T-cell (primary cell): ENCODE data around the gene CTRB1. TPM values are rescaled to one million over a fixed set of nuclear protein-coding genes. Genes with fewer than 3 reads are reported as not detected.

Experiments used
- ATAC-seq, 4 experiments: fragments of 200-7000 bp in 3 of 4; fragments of 150-1000 bp in 1 of 4; cut with Tn5 transposase; replicated peaks in 1 of 4; 1 replicate in 3 of 4; 2 replicates in 1 of 4; pipeline ENCODE4 v1.10.0; 2021; ENCODE audit warnings: moderate library complexity in 3 of 4, mild to moderate bottlenecking in 2 of 4, moderate number of reproducible peaks in 1 of 4
- CTCF ChIA-PET, 2 donors: fragments of 300-600 bp; sonication (Branson Sonifier 250); formaldehyde crosslinking; loops; one replicate each; lab custom pipeline; 2022; ENCODE audit warnings: antibody characterized with exemption in 2 of 2; lab: Charles Lee
- POLR2A ChIA-PET, 2 donors: fragments of 300-600 bp; sonication (Branson Sonifier 250); formaldehyde crosslinking; loops; one replicate each; lab custom pipeline; 2022; ENCODE audit warnings: antibody characterized with exemption in 2 of 2; lab: Charles Lee
- DNase-seq, 35 experiments: peaks; one replicate each; pipeline versions ENCODE4 v3.0.0 to v3.0.0-alpha.2; 2013 to 2023
- H3K27ac ChIP-seq: one replicate; pipeline ENCODE4 v1.5.1; 2013; ENCODE audit warnings: low read length
- H3K27me3 ChIP-seq, 2 experiments: replicated peaks in 1 of 2; 1 replicate in 1 of 2; 2 replicates in 1 of 2; pipeline versions ENCODE4 v1.6.1 to v1.7.0; 2013; ENCODE audit warnings: low read length in 1 of 2, mixed read lengths in 1 of 2; ENCODE audit not compliant: control insufficient read depth in 2 of 2, insufficient read depth in 2 of 2; ENCODE audit errors: extremely low read depth in 1 of 2
- H3K36me3 ChIP-seq, 2 donors: 1 replicate in 1 of 2; 2 replicates in 1 of 2; pipeline versions ENCODE4 v1.6.1 to v1.7.0; 2013; ENCODE audit warnings: low read length in 1 of 2; ENCODE audit not compliant: control insufficient read depth in 2 of 2, insufficient read depth in 1 of 2; ENCODE audit errors: extremely low read depth in 1 of 2
- H3K4me1 ChIP-seq, 2 experiments: 1 replicate in 1 of 2; 2 replicates in 1 of 2; pipeline versions ENCODE4 v1.6.1 to v1.7.0; 2013; ENCODE audit warnings: low read length in 2 of 2, mixed read lengths in 1 of 2; ENCODE audit not compliant: insufficient read depth in 2 of 2, control insufficient read depth in 1 of 2; ENCODE audit errors: extremely low read depth in 1 of 2
- H3K4me3 ChIP-seq, 2 donors: 1 replicate in 1 of 2; 2 replicates in 1 of 2; pipeline versions ENCODE4 v1.5.1 to v1.7.0; 2013; ENCODE audit warnings: mild to moderate bottlenecking in 2 of 2, low read length in 1 of 2, moderate library complexity in 1 of 2; ENCODE audit not compliant: control insufficient read depth in 1 of 2; ENCODE audit errors: extremely low read depth in 1 of 2
- H3K9me3 ChIP-seq: 2 replicates; pipeline ENCODE4 v1.7.0; 2013
- H3K27ac Mint-ChIP-seq, 2 donors: one replicate each; pipeline ENCODE4 v1.8.0; 2020 to 2021; ENCODE audit warnings: mild to moderate bottlenecking in 2 of 2, mixed read lengths in 2 of 2
- H3K27me3 Mint-ChIP-seq, 2 donors: one replicate each; pipeline ENCODE4 v1.8.0; 2021 to 2022; ENCODE audit warnings: mixed read lengths in 2 of 2
- H3K36me3 Mint-ChIP-seq: one replicate; pipeline ENCODE4 v1.8.0; 2021; ENCODE audit warnings: mixed read lengths
- H3K4me1 Mint-ChIP-seq, 3 donors: one replicate each; pipeline ENCODE4 v1.8.0; 2020 to 2022; ENCODE audit warnings: mixed read lengths in 3 of 3, mild to moderate bottlenecking in 1 of 3
- H3K4me3 Mint-ChIP-seq, 3 donors: one replicate each; pipeline ENCODE4 v1.8.0; 2020 to 2022; ENCODE audit warnings: mild to moderate bottlenecking in 3 of 3, mixed read lengths in 3 of 3, moderate library complexity in 3 of 3
- H3K9me3 Mint-ChIP-seq, 3 donors: one replicate each; pipeline ENCODE4 v1.8.0; 2020 to 2022; ENCODE audit warnings: mixed read lengths in 3 of 3
- WGBS: methylation state at CpG from one replicate; pipeline ENCODE4 v1.1.5; 2013; ENCODE audit warnings: missing lambda C conversion rate; ENCODE audit not compliant: insufficient coverage; 5-methylcytosine and 5-hydroxymethylcytosine counted together
- total RNA-seq, 35 experiments: library from RNA in 6 of 35; stranded (reverse) in 6 of 35; fragments of 120-200 nt in 1 of 35; gene quantifications; one replicate each; pipeline versions ENCODE4 v1.2.1 to v1.2.4 and lab custom pipeline; 2013 to 2026

CTRB1 gene
- total RNA-seq, 5 donors from 2014 or later (not counting 1 experiment from before 2014, with no cell fraction given) = 6.1 to 8.3 (median 7.9) TPM; not detected in 2

- H3K4me1 ChIP-seq = no peaks in the 10 kb centered on the region
- H3K9me3 Mint-ChIP-seq = peaks cover 6 to 18% (median 14%) of the 10 kb centered on the region in 3 donors
- no peak overlapping the region for H3K27ac Mint-ChIP-seq
- no peaks in the 10 kb centered on the region for H3K4me1 Mint-ChIP-seq
- H3K27me3 Mint-ChIP-seq = peaks cover 0 to 4% of the 10 kb centered on the region in 2 donors
- no peaks in the 10 kb centered on the region for H3K27me3 ChIP-seq
- ChIA-PET CTCF (no interaction called here), POLR2A (no interaction called here)
- 25% methylated on average over 3 of the region's 3 CpGs for WGBS
- DNase-seq = no peak
- H3K27ac ChIP-seq = no peak overlapping the region
- ATAC-seq = no peak
- H3K36me3 Mint-ChIP-seq = peaks cover 3% of the 10 kb centered on the region
- H3K4me3 ChIP-seq = no peak overlapping the region
- peaks cover 3% of the 10 kb centered on the region for H3K9me3 ChIP-seq
- H3K36me3 ChIP-seq = no peaks in the 10 kb centered on the region
- no peak overlapping the region for H3K4me3 Mint-ChIP-seq
Observed at GRCh38 chr16:75181630-75182029, 37.2 kb upstream of the CTRB1 start.

GRCh38 chr16:75188832-75189477, 29.8 kb upstream of the CTRB1 start:
- POLR2A ChIA-PET = no interaction called here
- CTCF ChIA-PET = interaction anchor here in 1 of 2 donors (0.6 to 0.7 kb wide), 2 partner anchors 10 to 13 kb away, joined by 3 to 7 read pairs; no protein-coding TSS in a partner anchor
- Mint-ChIP-seq H3K9me3 (peaks cover 0 to 4% (median 2%) of the 10 kb centered on the region in 3 donors), H3K4me3 (no peak overlapping the region), H3K4me1 (no peaks in the 10 kb centered on the region), H3K36me3 (no peaks in the 10 kb centered on the region), H3K27me3 (peaks cover 3 to 5% of the 10 kb centered on the region in 2 donors), H3K27ac (no peak overlapping the region)
- Histone ChIP-seq H3K4me3 (no peak overlapping the region), H3K9me3 (no peaks in the 10 kb centered on the region), H3K36me3 (no peaks in the 10 kb centered on the region), H3K27me3 (peaks cover 0 to 8% of the 10 kb centered on the region in 2 experiments), H3K27ac (no peak overlapping the region), H3K4me1 (no peaks in the 10 kb centered on the region)
- no peak for ATAC-seq
- 95% methylated on average over 12 of the region's 14 CpGs for WGBS
- no peak for DNase-seq

- Mint-ChIP-seq H3K4me3 (no peak overlapping the region), H3K27ac (no peak overlapping the region), H3K36me3 (no peaks in the 10 kb centered on the region), H3K4me1 (no peaks in the 10 kb centered on the region), H3K27me3 (peaks cover 3 to 5% of the 10 kb centered on the region in 2 donors), H3K9me3 (peaks cover 0 to 4% (median 2%) of the 10 kb centered on the region in 3 donors)
- peaks cover 0 to 8% of the 10 kb centered on the region in 2 experiments for H3K27me3 ChIP-seq
- no peaks in the 10 kb centered on the region for H3K9me3 ChIP-seq
- ChIA-PET POLR2A (no interaction called here), CTCF (interaction anchor here in 1 of 2 donors (0.6 kb wide), 1 partner anchor 14 kb away, joined by 7 read pairs; no protein-coding TSS in a partner anchor)
- ATAC-seq = no peak
- no peak for DNase-seq
- no peaks in the 10 kb centered on the region for H3K36me3 ChIP-seq
- H3K27ac ChIP-seq = no peak overlapping the region
- no peaks in the 10 kb centered on the region for H3K4me1 ChIP-seq
- no peak overlapping the region for H3K4me3 ChIP-seq
- WGBS = 66% methylated on average over 4 of the region's 8 CpGs
Observed at GRCh38 chr16:75189638-75190245, 29.0 kb upstream of the CTRB1 start.

DNA sequence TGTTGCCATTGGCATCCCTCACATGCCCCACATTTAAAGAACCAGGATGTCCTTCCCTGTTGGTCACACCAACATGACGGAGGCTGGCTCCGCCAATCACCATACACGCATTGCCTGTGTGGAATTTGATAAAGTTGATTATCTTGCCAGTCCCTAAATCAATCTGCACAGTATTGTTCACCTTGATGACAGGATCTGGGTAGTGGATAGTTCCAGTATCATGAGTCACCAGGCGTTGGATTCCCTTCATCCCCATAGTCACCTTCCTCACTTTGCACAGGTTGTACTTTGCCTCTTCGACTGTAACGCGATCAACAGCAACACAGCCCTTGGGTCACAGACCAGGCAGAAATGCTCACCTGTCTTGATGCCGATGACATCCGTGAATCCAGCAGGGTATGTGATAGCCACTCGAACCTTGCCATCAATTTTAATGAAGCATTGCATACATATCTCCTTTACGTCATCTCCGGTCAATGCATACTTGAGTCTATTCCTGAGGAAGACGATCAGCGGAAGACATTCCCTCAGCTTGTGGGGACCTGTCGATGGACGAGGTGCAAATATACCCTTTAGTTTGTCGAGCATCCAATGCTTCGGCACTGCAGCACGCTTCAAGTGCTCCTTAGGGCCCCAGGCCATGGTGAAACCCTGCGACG, 26.1 kb upstream of the CTRB1 start:
- Mint-ChIP-seq H3K36me3 (no peaks in the 10 kb centered on the region), H3K27me3 (peaks cover 8 to 10% of the 10 kb centered on the region in 2 donors), H3K27ac (no peak overlapping the region), H3K4me1 (no peaks in the 10 kb centered on the region), H3K9me3 (no peaks in the 10 kb centered on the region), H3K4me3 (no peak overlapping the region)
- CTCF ChIA-PET = interaction anchor here in 1 of 2 donors (0.6 kb wide), 1 partner anchor 206 kb away, joined by 3 read pairs; no protein-coding TSS in a partner anchor
- Histone ChIP-seq H3K4me1 (no peaks in the 10 kb centered on the region), H3K36me3 (no peaks in the 10 kb centered on the region), H3K27me3 (peaks cover 0 to 27% of the 10 kb centered on the region in 2 experiments), H3K9me3 (no peaks in the 10 kb centered on the region), H3K27ac (no peak overlapping the region), H3K4me3 (no peak overlapping the region)
- DNase-seq (no peak), ATAC-seq (no peak)
- POLR2A ChIA-PET = no interaction called here
- WGBS = 88% methylated on average over 18 of the region's 21 CpGs

DNA sequence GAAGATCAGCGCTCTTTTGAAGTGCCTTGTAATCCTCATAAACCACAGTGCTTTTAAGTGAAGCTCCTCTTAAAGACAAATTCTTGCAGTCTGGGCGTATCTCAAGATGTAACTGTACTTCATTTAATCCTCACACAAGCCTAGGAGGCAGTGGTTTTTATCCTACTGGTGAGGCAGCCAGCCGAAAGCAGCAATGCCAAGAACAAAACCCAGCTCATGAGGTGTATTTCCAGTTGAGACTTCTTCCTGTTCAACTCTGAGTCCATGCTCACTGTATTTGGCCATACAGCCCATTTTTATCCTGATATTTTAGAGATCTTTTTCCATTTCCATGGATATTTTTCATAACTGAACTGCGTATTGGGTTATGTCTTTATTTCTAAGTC, 25.5 kb upstream of the CTRB1 start:
- ATAC-seq = no peak
- H3K36me3 Mint-ChIP-seq = no peaks in the 10 kb centered on the region
- no peaks in the 10 kb centered on the region for H3K9me3 Mint-ChIP-seq
- H3K4me1 Mint-ChIP-seq = no peaks in the 10 kb centered on the region
- Histone ChIP-seq H3K4me3 (no peak overlapping the region), H3K4me1 (no peaks in the 10 kb centered on the region), H3K27me3 (peaks cover 0 to 32% of the 10 kb centered on the region in 2 experiments), H3K27ac (no peak overlapping the region), H3K9me3 (no peaks in the 10 kb centered on the region), H3K36me3 (no peaks in the 10 kb centered on the region)
- WGBS = 80% methylated on average over 3 of the region's 4 CpGs
- peaks cover 12 to 16% of the 10 kb centered on the region in 2 donors for H3K27me3 Mint-ChIP-seq
- no peak for DNase-seq
- CTCF ChIA-PET = no interaction called here
- no peak overlapping the region for H3K4me3 Mint-ChIP-seq
- no peak overlapping the region for H3K27ac Mint-ChIP-seq
- POLR2A ChIA-PET = no interaction called here

DNA sequence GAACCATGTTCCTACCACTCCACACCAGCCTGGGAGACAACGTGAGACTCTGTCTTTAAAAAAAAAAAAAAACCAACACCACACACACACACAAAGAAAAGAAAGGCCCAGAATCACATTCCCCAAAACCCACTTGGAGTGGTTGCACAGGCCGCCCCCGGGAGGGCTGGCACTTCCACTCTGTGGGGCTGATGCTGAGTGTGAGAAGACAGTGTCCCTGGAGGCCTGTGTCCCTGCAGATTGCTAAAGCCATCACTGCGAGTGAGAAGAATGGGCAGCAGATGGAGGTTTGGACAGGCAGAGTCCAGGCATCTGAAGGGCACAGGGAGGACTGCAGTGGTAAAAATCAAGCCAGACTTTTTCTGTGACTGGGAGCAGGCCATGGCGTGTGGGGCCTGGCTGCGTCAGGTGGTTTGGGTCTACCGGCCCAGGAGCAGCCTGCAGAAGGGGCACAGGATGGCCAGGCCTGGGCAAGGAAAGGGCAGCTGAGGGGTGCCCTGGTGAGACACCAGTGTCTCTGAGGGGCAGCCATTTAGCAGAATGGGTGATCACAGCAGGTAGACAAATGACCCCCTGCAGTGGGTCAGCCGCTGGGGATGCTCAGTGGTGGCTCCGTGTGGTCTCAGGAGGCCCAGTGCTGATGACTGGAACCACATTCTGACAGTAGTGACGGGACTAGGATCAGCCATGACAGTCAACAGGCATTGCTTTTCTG, 24.9 kb upstream of the CTRB1 start:
- CTCF ChIA-PET = no interaction called here
- WGBS = 88% methylated on average over 7 of the region's 10 CpGs
- POLR2A ChIA-PET = no interaction called here

More for the DNA sequence above, 24.9 kb upstream of the CTRB1 start:
- DNase-seq (no peak), ATAC-seq (no peak)
- no peaks in the 10 kb centered on the region for H3K9me3 Mint-ChIP-seq
- peaks cover 16 to 18% of the 10 kb centered on the region in 2 donors for H3K27me3 Mint-ChIP-seq
- H3K27me3 ChIP-seq = peaks cover 0 to 33% of the 10 kb centered on the region in 2 experiments
- H3K4me1 Mint-ChIP-seq = no peaks in the 10 kb centered on the region
- no peaks in the 10 kb centered on the region for H3K36me3 Mint-ChIP-seq
- no peaks in the 10 kb centered on the region for H3K36me3 ChIP-seq
- H3K4me1 ChIP-seq = no peaks in the 10 kb centered on the region
- no peak overlapping the region for H3K4me3 ChIP-seq
- no peak overlapping the region for H3K27ac Mint-ChIP-seq
- no peaks in the 10 kb centered on the region for H3K9me3 ChIP-seq
- no peak overlapping the region for H3K4me3 Mint-ChIP-seq
- H3K27ac ChIP-seq = no peak overlapping the region
